Uterus (tissue), 2 donors: Measurements from ENCODE around the gene SFN.

Source experiments
- CTCF ChIP-seq, 4 experiments: fragments of 200-600 bp in 2 of 4; fragments of 450-650 bp in 2 of 4; sonication (generic) in 2 of 4; IDR thresholded peaks; one replicate each; pipeline ENCODE4 v1.5.1; 2016 to 2019; ENCODE audit warnings: antibody characterized with exemption in 4 of 4, mild to moderate bottlenecking in 2 of 4, moderate library complexity in 1 of 4
- POLR2A ChIP-seq, 2 donors: fragments of 450-650 bp; IDR thresholded peaks; one replicate each; pipeline ENCODE4 v1.6.1; 2016; ENCODE audit warnings: antibody characterized with exemption in 2 of 2, mild to moderate bottlenecking in 1 of 2, moderate library complexity in 1 of 2

- TF ChIP-seq POLR2A (IDR thresholded peaks at IDR 0.05) (no peak), CTCF (IDR thresholded peaks at IDR 0.05) (no peak)
These were observed 14.4 kb downstream of the SFN start for GRCh38 chr1:26877326-26877725.
